Activated T-cell treated with anti-CD3 and anti-CD28 coated beads, Interleukin-2, amount 50 U/mL, for 72 hours (primary cell): ENCODE data around the gene MRPS17. TPM values are rescaled to one million over a fixed set of nuclear protein-coding genes. Genes with fewer than 3 reads are reported as not detected.
A peak's percentile ranks its signal among the peaks of the same experiment; 100 is the strongest.

ENCODE experiments used
- ATAC-seq, 2 donors: fragments of 150-1000 bp; cut with Tn5 transposase; replicated peaks in 1 of 2; 2 replicates each; pipeline ENCODE4 v1.10.0; 2021; ENCODE audit warnings: moderate library complexity in 2 of 2, mild to moderate bottlenecking in 1 of 2
- DNase-seq, 2 donors: peaks; one replicate each; pipeline ENCODE4 v3.0.0; 2021 to 2022; ENCODE audit warnings: mixed read lengths in 1 of 2
- H3K27ac Mint-ChIP-seq: one replicate; pipeline ENCODE4 v1.8.0; 2022; ENCODE audit warnings: mild to moderate bottlenecking, moderate library complexity, mixed read lengths
- H3K27me3 Mint-ChIP-seq: one replicate; pipeline ENCODE4 v1.8.0; 2022; ENCODE audit warnings: low read depth, mixed read lengths
- H3K36me3 Mint-ChIP-seq, 2 donors: one replicate each; pipeline ENCODE4 v1.8.0; 2022; ENCODE audit warnings: mixed read lengths in 2 of 2, mild to moderate bottlenecking in 1 of 2; ENCODE audit not compliant: insufficient read depth in 2 of 2
- H3K4me1 Mint-ChIP-seq: one replicate; pipeline ENCODE4 v1.8.0; 2022; ENCODE audit warnings: low read depth, mixed read lengths
- H3K4me3 Mint-ChIP-seq, 2 donors: one replicate each; pipeline ENCODE4 v1.8.0; 2022; ENCODE audit warnings: mild to moderate bottlenecking in 2 of 2, mixed read lengths in 2 of 2, moderate library complexity in 2 of 2
- H3K9me3 Mint-ChIP-seq, 2 donors: one replicate each; pipeline ENCODE4 v1.8.0; 2022; ENCODE audit warnings: mixed read lengths in 2 of 2
- total RNA-seq, 2 donors: library from RNA; stranded (reverse); gene quantifications; one replicate each; pipeline ENCODE4 v1.2.3, GENCODE V29; 2022

The MRPS17 gene
- total RNA-seq, 2 donors from 2014 or later, result 15.3 to 17.1 TPM

DNA sequence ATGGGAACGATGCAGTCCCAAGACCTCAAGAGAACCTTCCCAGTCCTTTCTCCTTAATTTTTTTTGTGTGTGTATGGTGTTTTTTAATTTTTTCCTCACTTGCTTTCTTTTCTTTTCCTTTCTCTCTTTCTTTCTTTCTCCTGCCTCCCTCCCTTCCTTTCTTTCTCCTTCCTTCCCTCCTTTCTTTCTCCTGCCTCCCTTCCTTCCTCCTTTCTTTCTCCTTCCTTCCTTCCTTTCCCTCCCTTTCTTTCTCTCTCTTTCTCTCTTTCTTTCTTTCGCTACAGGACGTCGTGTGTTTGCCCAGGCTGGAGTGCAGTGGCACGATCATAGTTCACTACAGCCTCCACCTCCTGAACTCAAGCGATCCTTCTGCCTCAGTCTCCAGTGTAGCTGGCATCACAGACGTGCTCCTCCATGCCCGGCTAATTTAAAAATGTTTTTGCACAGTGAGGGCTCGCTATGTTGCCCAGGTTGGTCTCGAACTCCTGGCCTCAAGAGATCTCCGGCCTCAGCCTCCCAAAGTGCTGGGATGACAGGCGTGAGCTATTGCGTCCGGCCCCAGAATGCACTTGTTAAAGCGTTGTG is 12.0 kb downstream of the MRPS17 start:
- Mint-ChIP-seq H3K27ac (peak overlapping the region; percentile 87), H3K4me3 (peak overlapping the region; percentile 65 to 73), H3K36me3 (peaks cover 0 to 4% of the 10 kb centered on the region in 2 donors), H3K4me1 (peaks cover 16% of the 10 kb centered on the region), H3K27me3 (no peaks in the 10 kb centered on the region), H3K9me3 (no peaks in the 10 kb centered on the region)
- no peak for ATAC-seq
- no peak for DNase-seq

DNA sequence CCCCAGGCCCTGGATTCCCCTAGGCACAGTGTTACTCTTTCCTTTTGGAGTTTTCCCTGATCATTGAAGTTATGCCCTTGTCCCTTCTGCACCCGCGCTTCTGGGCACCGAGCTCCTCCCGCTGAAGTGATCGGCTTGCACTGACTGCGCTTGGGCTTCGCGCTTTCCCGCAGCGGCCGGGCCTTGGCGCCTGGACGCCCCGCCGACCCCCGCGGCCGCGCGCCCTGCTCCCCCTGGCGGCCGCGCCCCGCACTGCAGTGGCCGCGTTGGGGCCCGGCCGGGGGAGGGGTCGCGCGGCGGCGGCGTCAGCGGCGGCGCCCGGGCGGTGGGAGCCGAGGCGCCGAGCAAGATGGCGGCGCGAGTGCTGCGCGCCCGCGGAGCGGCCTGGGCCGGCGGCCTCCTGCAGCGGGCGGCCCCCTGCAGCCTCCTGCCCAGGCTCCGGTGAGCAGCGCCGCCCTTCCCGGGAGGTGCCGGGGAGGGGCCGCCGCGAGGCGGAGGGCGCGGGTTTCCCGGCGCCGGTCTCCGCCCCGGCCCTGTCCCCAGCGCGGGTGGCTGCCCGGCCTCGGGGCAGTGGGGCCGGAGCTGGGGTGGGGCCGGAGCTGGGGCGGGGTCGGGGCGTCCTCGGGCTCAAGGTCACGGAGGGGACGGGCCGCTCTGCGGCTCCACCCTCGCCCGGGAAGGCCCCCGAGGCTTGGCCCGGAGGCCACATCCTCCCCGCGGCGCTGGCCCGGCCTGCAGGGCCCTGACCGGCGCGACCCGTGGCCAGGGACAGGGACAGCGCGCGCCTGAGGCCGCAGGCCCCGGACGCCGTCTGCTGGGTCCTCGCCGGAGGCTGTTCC is 12.8 kb downstream of the MRPS17 start, which contains the start of gene NIPSNAP2:
Gene NIPSNAP2 (plus strand): TSS at position 325 of the 839 bp plus-strand sequence. CDS start 25 bp downstream, at position 350.
- no peaks in the 10 kb centered on the region for H3K9me3 Mint-ChIP-seq
- peaks cover 0 to 4% of the 10 kb centered on the region in 2 donors for H3K36me3 Mint-ChIP-seq
- H3K4me3 Mint-ChIP-seq, result peak within 1 kb of the TSS; percentile 87 to 95
- peak within 1 kb of the TSS; percentile 93 for H3K27ac Mint-ChIP-seq
- DNase-seq (peak; percentile 71 to 87), ATAC-seq (peak; percentile 87 to 91)
- H3K4me1 Mint-ChIP-seq, result peaks cover 18% of the 10 kb centered on the region
- no peaks in the 10 kb centered on the region for H3K27me3 Mint-ChIP-seq

DNA sequence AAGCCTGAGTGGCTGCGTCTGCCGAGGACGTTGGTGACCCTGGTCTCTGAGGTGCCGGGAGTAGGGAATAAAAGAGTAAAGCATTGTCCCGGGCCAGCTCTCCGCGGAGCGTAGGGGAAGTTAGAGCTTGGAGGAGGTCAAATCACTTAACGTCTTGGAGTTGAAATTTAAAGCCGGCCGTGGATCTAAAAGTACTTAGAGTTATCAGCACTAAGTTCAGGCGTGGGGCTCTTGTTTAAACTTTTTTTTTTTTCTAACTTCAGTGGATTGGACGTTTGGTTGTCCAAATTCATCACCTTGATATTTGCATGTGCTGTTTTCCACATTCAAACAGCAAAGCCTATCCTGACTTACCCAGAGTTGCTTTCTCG is 13.4 kb downstream of the MRPS17 start:
- Mint-ChIP-seq H3K36me3 (peaks cover 3 to 6% of the 10 kb centered on the region in 2 donors), H3K9me3 (no peaks in the 10 kb centered on the region), H3K27me3 (no peaks in the 10 kb centered on the region), H3K27ac (peak overlapping the region; percentile 93), H3K4me1 (peaks cover 24% of the 10 kb centered on the region), H3K4me3 (peak overlapping the region; percentile 87 to 95)
- no peak for ATAC-seq
- no peak for DNase-seq

DNA sequence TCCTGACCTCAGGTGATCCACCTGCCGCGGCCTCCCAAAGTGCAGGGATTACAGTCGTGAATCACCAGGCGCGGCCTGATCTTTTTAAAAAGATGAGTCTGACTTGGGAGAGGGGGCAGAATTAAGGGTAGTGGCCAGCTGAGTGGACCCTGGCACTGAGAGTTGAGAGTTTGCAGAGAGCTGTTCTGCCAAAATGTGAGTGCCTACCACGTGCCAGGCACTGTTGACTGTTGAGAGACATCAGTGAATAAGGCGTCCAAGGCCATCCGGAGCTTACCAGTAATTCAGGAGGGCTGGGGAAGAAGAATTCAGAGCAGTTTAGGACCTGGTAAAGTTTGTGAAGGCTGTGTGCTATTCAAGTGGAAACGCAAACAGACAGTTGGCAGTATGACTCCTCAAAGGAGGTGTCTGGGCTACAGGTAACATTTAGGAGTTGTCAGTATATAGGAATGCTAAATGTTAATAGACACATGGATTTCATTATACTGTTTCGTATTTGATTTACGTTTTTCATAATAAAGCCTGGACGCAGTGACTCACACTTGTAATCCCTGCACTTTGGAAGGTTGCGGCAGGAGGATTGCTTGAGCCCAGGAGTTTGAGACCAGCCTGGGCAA is 14.2 kb downstream of the MRPS17 start:
- no peak for DNase-seq
- no peak for ATAC-seq
- H3K27ac Mint-ChIP-seq, result no peak overlapping the region
- no peaks in the 10 kb centered on the region for H3K9me3 Mint-ChIP-seq
- peaks cover 32% of the 10 kb centered on the region for H3K4me1 Mint-ChIP-seq
- peak overlapping the region; percentile 87 to 95 for H3K4me3 Mint-ChIP-seq
- H3K36me3 Mint-ChIP-seq, result peaks cover 3 to 6% of the 10 kb centered on the region in 2 donors
- H3K27me3 Mint-ChIP-seq, result no peaks in the 10 kb centered on the region

DNA sequence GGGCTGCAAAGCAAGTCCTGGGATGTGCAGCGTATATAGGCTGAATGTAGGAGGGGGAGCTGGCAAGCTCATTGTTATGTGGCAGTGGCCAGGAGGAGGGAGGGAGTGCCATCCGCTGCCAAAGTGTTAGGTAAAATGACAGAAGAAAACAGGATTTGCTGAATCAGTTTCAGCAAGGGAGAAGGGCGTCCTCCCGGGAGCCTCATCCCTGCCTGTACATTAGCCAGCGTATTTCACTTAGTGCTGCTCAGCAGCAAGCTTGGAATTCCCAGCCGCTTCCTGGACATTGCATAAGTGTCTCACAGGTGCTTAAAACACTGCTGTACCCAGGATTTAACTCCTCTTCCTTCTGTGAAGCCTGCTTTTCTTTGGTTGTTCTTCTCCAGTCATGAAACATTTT is 15.2 kb downstream of the MRPS17 start:
- H3K4me1 Mint-ChIP-seq, result peaks cover 37% of the 10 kb centered on the region
- no peaks in the 10 kb centered on the region for H3K27me3 Mint-ChIP-seq
- DNase-seq (no peak), ATAC-seq (no peak)
- no peak overlapping the region for H3K4me3 Mint-ChIP-seq
- peaks cover 3 to 6% of the 10 kb centered on the region in 2 donors for H3K36me3 Mint-ChIP-seq
- no peak overlapping the region for H3K27ac Mint-ChIP-seq
- no peaks in the 10 kb centered on the region for H3K9me3 Mint-ChIP-seq

DNA sequence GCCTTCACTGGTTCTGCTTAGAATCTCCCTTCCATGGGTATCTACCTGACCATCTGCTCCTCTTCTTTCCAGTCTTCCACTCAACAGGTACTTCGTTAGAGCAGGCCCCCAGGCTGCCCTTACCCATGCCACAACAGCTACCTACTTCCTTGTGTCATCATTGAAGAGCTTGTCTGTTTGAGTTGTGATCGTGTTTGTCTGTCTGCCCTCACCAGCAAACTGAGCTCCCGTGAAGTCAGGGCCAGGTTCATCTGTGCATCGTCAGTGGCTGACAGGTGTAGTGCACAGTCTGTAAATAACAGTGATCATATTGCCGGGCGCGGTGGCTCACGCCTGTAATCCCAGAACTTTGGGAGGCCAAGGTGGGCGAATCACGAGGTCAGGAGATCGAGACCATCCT is 17.7 kb downstream of the MRPS17 start:
- H3K36me3 Mint-ChIP-seq, result peaks cover 3 to 6% of the 10 kb centered on the region in 2 donors
- DNase-seq (no peak), ATAC-seq (no peak)
- H3K27ac Mint-ChIP-seq, result no peak overlapping the region
- H3K27me3 Mint-ChIP-seq, result no peaks in the 10 kb centered on the region
- H3K9me3 Mint-ChIP-seq, result no peaks in the 10 kb centered on the region
- no peak overlapping the region for H3K4me3 Mint-ChIP-seq
- peaks cover 27% of the 10 kb centered on the region for H3K4me1 Mint-ChIP-seq

DNA sequence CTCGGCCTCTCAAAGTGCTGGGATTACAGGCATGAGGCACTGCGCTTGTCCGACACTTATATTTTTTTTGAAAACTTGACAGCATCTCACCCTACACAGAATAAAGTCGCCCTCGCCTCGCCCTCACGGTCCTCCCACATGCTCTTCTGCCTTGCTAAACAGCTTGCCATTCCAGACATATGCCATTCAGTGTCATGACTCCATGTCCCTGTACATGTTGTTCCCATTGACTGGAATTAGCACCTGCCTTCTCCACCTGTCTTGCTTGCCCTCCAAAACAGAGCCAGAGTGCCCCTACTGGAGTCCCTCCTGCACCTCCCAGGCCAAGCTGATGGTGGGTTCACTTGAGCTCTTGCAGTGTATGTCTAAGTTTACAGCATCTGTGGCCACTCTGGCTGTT is 18.9 kb downstream of the MRPS17 start:
- Mint-ChIP-seq H3K27me3 (no peaks in the 10 kb centered on the region), H3K9me3 (no peaks in the 10 kb centered on the region), H3K27ac (no peak overlapping the region), H3K4me3 (no peak overlapping the region), H3K4me1 (peaks cover 26% of the 10 kb centered on the region), H3K36me3 (peaks cover 3 to 6% of the 10 kb centered on the region in 2 donors)
- DNase-seq (no peak), ATAC-seq (no peak)

DNA sequence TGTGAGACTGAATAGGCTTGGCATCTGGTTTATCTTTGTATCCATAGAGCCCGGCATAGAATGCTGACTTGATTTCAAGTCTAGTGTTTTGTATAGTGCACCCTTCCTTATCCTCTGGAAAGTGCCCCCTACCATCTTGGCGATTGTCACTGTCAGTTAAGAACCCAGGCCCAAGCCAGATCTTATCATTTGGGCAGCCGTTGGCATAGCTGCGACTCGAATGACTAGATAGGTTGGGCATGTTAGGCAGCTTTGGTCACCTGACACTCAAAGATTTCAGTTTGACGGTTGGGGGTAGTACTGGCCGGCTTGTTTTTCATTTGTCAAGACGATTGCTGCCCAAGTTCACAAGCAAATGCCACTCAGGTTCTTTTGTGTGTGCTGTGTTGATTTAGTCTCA is 19.3 kb downstream of the MRPS17 start:
- Mint-ChIP-seq H3K9me3 (no peaks in the 10 kb centered on the region), H3K36me3 (peaks cover 3 to 6% of the 10 kb centered on the region in 2 donors), H3K27ac (peak overlapping the region; percentile 64), H3K27me3 (no peaks in the 10 kb centered on the region), H3K4me3 (no peak overlapping the region), H3K4me1 (peaks cover 22% of the 10 kb centered on the region)
- DNase-seq (no peak), ATAC-seq (no peak)

DNA sequence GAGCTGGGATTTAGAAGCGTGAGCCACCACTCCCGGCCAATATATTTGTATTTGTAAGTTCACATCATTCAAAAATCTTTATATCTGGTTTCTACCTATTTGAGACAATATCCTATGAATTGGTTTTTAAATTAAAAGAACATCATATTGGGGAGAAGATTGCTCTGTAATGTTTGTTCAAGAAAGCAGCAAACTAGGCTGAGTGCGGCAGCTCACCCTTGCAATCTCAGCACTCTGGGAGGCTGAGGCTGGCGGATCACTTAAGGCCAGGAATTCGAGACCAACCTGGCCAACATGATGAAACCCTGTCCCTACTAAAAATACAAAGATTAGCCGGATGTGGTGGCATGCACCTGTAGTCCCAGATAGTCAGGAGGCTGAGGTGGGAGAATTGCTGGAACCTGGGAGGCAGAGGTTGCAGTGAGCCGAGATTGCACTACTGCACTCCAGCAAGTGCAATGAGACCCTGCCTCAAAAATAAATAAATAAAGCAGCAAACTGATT is 22.1 kb downstream of the MRPS17 start:
- ATAC-seq (no peak), DNase-seq (no peak)
- Mint-ChIP-seq H3K36me3 (peaks cover 2 to 7% of the 10 kb centered on the region in 2 donors), H3K4me3 (no peak overlapping the region), H3K27me3 (no peaks in the 10 kb centered on the region), H3K4me1 (peaks cover 21% of the 10 kb centered on the region), H3K27ac (no peak overlapping the region), H3K9me3 (no peaks in the 10 kb centered on the region)

DNA sequence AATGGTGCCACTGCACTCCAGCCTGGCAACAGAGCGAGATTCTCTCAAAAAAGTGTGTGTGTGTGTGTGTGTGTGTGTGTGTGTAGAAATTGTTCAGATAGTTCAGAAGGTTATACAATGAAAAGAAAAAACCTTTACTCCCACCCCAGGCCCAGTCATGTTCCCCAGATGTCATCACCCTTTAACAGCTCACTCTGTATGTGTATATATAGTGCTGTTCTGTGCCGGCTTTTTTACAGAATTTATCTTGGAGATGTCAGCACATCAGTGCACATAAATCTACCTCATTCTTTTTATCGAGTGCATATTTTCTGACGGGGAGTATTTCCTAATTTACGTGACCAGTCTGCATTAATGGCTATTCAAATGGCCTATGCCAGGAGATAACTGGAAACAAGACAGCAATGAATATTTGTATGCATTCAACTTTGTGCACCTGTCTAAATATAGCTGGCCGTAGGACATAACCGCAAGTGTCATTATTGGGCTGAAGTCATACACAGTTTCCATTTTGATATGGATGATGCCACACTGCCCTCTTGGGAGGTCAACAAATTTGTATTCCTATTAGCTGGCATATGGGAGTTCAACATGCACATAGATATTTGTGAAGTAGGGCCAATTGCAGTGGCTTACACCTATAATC is 24.4 kb downstream of the MRPS17 start:
- Mint-ChIP-seq H3K36me3 (peaks cover 5 to 13% of the 10 kb centered on the region in 2 donors), H3K9me3 (no peaks in the 10 kb centered on the region), H3K4me3 (no peak overlapping the region), H3K4me1 (peaks cover 4% of the 10 kb centered on the region), H3K27ac (peak overlapping the region; percentile 21), H3K27me3 (no peaks in the 10 kb centered on the region)
- no peak for DNase-seq
- ATAC-seq, result no peak

DNA sequence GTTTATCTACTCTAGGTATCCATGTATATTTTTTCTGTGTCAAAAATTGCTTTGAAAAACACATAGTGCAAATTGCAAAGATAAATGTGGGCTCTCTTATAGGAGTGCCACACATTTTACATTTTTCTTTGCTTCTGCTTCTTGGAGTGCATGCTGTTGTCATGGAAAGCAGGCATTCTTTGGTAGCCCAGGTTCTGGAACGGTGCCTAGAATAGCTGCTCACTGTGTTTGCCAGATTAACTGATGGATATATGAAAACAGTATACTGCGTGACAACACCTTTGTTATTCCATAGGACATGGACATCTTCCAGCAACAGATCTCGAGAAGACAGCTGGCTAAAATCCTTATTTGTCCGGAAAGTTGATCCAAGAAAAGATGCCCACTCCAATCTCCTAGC is 26.2 kb downstream of the MRPS17 start:
- no peaks in the 10 kb centered on the region for H3K4me1 Mint-ChIP-seq
- peaks cover 5 to 19% of the 10 kb centered on the region in 2 donors for H3K36me3 Mint-ChIP-seq
- ATAC-seq (no peak), DNase-seq (no peak)
- no peak overlapping the region for H3K27ac Mint-ChIP-seq
- no peak overlapping the region for H3K4me3 Mint-ChIP-seq
- H3K9me3 Mint-ChIP-seq, result no peaks in the 10 kb centered on the region
- H3K27me3 Mint-ChIP-seq, result no peaks in the 10 kb centered on the region

DNA sequence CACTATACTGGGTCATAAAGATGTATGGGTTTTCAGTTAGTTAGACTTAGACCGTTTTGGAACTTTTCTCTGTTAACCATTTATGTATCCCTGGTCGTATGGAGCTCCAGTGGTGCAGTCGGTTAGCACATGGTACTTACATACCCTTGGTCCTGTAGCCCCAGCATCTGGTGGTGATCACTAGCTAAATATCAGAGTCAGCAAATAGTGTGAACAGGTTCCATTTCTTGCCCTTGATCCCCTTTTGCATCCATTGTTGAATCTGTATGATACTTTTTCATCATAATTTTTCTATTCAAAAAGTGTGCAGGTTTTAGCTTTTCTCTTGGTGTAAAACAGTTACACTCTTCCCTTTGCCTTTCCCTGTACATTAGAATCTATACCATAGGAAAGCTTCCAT is 28.6 kb downstream of the MRPS17 start:
- no peaks in the 10 kb centered on the region for H3K27me3 Mint-ChIP-seq
- no peak overlapping the region for H3K4me3 Mint-ChIP-seq
- H3K27ac Mint-ChIP-seq, result no peak overlapping the region
- no peaks in the 10 kb centered on the region for H3K9me3 Mint-ChIP-seq
- H3K36me3 Mint-ChIP-seq, result peaks cover 5 to 21% of the 10 kb centered on the region in 2 donors
- DNase-seq (no peak), ATAC-seq (no peak)
- no peaks in the 10 kb centered on the region for H3K4me1 Mint-ChIP-seq

DNA sequence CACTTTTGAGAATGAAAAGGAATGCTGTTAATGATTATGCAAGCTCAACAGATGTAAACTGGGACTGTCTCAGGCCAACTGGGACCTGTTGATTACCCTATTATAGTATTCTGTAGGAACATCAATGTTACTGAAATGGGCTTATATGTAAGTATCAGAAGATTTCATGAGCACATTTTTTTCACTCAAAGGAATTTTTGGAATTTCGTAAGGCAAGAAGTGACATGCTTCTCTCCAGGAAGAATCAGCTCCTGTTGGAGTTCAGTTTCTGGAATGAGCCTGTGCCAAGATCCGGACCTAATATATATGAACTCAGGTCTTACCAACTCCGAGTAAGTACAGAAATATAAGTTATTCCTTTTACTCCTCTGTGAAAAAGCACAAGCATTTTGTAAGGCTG is 31.9 kb downstream of the MRPS17 start:
- Mint-ChIP-seq H3K27me3 (no peaks in the 10 kb centered on the region), H3K27ac (no peak overlapping the region), H3K4me3 (no peak overlapping the region), H3K9me3 (no peaks in the 10 kb centered on the region), H3K36me3 (peaks cover 5 to 20% of the 10 kb centered on the region in 2 donors), H3K4me1 (no peaks in the 10 kb centered on the region)
- no peak for ATAC-seq
- DNase-seq, result no peak
